GM18498 (cell line): ENCODE data around the gene COA3.

Experiments used
- ATAC-seq: cut with Tn5 transposase; IDR thresholded peaks from one replicate; pipeline ENCODE4 v1.9.1; 2021; ENCODE audit warnings: mild to moderate bottlenecking, moderate library complexity; ENCODE audit not compliant: unreplicated experiment

COA3 gene

DNA sequence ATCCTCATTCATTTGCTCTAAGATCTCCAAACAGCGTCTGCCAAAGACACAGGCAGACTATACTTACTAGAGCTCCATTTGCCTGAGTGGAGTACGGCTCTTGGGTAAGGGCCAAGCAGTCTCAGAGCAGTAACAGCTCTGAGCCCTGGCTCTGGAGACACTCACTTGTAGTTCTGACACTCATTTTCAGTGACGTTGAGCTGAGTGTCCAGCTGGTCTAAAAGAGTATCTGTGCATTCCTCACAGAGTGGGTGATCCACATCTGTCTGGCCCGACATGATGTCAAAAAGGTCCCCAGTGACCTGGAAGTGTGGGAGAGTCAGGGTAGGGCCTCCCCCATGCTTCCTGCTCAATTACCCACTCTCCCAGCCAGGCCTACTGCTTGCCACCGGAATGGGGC is 19.9 kb upstream of the COA3 start:
- no peak for ATAC-seq

GRCh38 chr17:42817866-42818265 is 19.4 kb upstream of the COA3 start:
- no peak for ATAC-seq

DNA sequence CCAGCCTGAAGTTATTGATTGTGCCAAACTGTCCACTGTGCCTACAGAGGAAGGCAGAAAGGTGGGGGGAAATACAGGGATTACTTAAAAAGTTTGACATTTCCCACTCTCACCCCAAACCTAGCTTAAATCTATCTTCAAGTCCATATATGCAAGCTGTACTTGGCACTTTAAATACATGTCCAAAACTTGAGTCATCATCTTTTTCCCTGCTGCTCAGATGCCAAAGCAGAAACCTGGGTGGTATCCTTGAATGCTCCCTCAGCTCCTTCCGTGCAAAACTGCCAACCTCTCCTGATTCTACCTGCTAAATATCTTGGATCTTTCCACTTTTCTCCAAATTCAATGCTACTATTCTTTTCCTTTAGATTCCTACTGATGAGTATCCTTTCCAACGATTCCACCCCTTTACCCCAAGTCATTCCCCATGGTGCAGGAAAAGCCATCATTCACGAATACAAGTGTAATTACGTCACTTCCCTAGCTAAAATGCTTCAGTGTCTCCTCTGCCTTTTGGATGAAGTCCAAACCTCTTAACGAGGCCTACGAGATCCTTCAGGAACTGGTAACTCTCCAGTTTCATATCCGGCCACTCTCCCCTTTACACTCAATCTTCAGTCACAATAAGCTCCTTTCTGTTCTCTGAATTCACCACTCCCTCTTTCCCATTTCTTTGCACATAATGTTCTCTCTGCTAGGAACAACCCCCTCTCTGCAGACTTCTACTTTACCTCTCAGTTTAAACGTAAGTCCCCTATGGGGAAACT is 16.3 kb upstream of the COA3 start:
- ATAC-seq: no peak

- no peak for ATAC-seq
Measured at GRCh38 chr17:42809250-42809649, 10.7 kb upstream of the COA3 start.

- ATAC-seq: no peak
Measured at GRCh38 chr17:42806249-42806648, 7.7 kb upstream of the COA3 start.

DNA sequence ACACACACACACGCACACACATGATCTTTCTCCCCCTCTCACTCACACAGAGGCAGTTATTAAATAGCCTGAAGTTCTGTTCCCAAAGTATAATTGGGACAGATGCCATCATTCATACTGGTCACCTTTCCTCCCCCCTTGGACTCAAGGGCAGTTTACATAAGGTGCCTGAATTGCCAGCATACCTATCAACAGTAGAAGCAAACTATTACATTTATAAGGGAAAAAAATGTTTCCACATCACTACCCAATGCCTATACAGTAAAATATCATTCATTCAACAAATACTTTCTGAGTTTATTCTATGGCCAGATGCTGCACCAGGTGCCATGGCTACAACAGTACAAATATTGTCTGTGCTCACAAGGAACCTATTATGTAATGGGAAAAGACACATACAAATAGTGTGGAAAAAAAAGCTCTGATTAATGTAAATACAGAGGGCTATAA is 6.4 kb upstream of the COA3 start:
- ATAC-seq: no peak

DNA sequence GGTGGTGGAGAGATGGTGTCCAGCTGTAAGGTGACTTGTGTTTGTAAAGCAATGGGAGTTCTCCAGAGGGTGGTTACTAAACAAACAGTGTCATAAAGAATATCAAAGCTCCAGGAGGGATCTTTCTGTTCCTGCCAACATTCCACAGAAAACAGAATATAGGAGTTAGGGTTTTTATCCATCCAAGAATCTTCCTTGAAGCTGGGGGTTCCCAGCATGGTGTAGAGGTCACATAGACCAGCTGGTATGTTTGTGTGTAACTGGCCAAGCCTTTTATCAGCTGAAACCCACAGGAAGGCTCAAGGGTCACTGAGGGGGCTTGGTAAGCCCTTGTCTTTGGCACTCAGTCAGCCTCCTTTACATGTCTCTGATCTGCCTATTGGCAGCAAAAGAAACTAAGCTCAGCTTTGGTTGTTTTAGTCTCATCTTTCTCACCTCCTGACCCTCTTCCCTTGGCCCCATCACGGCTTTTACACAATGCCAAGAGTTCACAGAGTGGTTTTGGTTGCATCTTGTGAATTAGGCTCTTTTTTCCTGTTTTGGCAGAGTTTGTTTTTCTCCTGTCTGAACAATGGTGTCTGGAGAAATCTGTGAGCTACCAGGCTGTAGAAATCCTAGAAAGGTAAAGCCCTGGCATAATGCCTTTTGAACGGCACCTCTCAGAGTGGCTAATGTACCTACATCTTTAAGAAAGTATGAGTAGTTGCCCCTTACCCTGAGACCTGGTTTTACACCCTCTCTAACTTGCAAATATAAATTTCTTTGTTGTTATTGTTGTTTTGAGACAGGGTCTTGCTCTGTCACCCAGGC is 4.8 kb upstream of the COA3 start:
- no peak for ATAC-seq

- no peak for ATAC-seq
Measured at GRCh38 chr17:42798011-42798382, 507 bp downstream of the COA3 start.

GRCh38 chr17:42797067-42798007 is 1.2 kb downstream of the COA3 start:
- no peak for ATAC-seq

- ATAC-seq: no peak
Measured at GRCh38 chr17:42796066-42796758, 2.3 kb downstream of the COA3 start.

GRCh38 chr17:42795465-42795864 is 3.0 kb downstream of the COA3 start:
- ATAC-seq: no peak

DNA sequence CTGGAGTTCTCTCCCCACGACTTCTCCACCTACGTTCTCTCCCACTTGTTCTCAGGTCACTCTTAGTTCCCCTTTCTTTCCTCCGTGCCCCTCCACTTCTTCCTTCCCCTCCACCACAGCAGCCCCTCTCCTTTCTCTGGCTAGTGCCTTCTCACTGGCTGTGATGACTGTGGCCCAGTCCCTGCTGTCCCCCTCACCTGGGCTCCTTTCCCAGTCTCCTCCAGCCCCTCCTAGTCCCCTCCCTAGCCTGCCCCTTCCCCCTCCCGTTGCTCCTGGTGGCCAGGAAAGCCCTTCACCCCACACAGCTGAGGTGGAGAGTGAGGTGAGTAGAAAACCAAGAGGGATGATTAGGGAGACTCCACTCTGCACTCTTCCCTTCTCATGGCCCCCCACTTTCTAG is 3.4 kb downstream of the COA3 start:
- ATAC-seq: no peak

GRCh38 chr17:42792545-42792944 is 6.0 kb downstream of the COA3 start:
- no peak for ATAC-seq

DNA sequence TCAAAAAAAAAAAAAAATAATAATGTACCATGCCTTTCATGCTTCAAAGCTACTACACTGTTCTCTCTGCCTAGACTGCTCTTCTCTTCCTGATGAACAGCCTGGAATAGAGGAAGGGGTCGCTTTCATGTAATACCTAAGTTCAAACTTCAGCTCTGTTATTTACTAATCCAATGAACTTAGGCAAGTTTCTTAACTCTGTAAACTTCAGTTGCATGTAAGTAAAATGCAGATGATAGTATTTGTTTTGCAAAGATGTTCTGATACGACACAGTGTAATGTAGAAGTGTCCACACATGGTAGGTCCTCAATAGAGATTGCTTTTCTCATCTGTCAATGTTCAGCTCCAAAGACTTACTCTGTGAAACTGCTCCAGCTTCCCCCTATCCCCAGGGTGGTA is 6.6 kb downstream of the COA3 start:
- no peak for ATAC-seq

DNA sequence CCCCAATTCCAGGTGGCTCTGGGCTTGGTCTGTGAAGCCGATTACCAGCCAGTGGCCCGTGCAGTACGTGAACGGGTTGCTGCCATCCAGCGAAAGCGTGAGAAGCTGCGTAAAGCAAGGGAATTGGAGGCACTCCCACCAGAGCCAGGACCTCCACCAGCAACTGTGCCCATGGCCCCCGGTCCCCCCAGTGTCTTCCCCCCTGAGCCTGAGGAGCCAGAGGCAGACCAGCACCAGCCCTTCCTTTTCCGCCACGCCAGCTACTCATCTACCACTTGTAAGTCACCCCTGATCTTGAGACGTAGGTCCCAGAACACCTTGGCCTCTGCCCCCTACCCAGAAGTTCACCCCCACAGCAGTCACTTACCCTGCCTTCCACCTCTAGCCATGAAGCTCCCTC is 11.2 kb downstream of the COA3 start:
- ATAC-seq: no peak

- ATAC-seq: no peak
Measured at GRCh38 chr17:42784811-42785592, 13.5 kb downstream of the COA3 start.

- ATAC-seq: no peak
Measured at GRCh38 chr17:42784409-42784808, 14.1 kb downstream of the COA3 start.

- ATAC-seq: no peak
Measured at GRCh38 chr17:42783791-42784138, 14.7 kb downstream of the COA3 start.

GRCh38 chr17:42783062-42783790 is 15.3 kb downstream of the COA3 start:
- ATAC-seq: no peak
